Dedifferentiated amniotic fluid mesenchymal stem cell (primary cell): ENCODE results near the gene DDIT3.

ENCODE experiments used
- DNase-seq: peaks from one replicate; pipeline ENCODE4 v3.0.0-alpha.2; 2016; ENCODE audit errors: extremely low spot score

The DDIT3 gene

DNA sequence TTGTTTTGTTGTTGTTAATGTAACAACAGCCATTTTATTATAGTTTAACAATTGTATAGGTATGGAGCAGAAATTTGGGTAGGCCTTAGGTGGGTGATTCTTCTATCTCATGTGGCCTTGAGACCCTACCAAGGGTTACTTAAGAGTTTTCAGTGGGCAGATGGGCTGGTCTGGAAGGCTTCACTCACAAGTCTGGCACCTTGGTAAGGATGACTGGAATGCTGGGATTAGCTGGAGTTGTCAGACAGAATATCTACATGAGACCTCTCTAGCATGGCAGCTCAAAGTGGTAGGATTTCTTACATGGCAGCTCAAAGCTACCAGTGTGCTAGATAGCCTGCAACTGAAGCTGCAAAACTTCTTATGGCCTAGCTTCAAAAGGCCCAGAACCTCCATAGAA, 34.6 kb downstream of the DDIT3 start:
- no peak for DNase-seq

- DNase-seq: peak; percentile 55
These were observed 36.8 kb downstream of the DDIT3 start for GRCh38 chr12:57483466-57483865.

GRCh38 chr12:57481671-57482070, 38.6 kb downstream of the DDIT3 start:
- no peak for DNase-seq

- no peak for DNase-seq
These were observed 40.8 kb downstream of the DDIT3 start, which contains the start of gene ARHGAP9 for GRCh38 chr12:57479376-57480115. TSS of gene ARHGAP9 (minus strand) at chr12:57479866. CDS start at chr12:57479406, 460 bp downstream.

GRCh38 chr12:57479043-57479375, 41.3 kb downstream of the DDIT3 start:
- no peak for DNase-seq

DNA sequence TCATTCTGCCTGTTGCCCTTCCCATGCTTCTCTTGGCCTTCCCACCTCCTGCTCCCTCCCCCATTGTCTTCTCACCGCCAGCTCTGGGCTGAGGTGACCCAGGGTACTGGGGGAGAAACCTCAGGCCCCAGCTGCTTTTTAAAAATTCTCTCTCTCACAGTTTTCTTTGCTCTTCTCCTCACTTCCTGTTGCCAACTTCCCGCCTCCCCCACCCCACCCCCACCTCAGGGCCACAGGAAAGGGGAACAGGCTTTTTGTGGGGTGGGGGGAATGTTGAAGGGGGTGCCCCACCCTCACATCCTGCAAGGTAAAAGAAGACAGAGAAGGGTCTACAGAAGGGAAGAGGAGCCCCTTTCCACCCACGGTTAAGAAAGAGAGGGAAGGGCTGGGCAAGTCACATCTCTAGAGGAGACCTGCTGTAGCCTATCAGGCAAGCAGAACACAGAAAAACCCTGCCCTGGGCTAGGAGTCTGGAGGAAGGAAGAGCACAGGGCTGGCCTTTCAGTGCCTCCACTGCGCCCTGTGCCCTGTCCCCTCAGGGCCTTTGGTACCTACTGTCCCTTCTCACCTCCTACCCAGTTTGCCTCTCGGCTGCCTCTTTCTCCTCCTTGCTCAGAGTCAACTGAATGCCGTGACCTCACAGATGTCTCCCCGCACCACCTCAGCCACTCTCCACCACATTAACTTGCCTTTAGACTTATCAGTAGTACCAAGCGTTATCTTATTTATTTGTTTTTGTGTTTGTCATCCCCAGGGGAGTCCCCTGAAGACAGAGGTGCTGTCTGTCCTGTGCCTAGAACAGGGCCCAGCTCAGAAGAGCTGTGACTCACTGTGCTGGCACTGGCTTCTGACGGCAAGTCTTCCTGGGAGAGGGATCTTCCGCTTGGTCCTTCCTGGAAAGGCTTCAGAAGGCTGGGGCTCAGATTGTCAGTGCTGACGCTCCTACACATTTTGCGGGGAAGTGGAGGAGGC, 42.3 kb downstream of the DDIT3 start:
- DNase-seq: no peak

DNA sequence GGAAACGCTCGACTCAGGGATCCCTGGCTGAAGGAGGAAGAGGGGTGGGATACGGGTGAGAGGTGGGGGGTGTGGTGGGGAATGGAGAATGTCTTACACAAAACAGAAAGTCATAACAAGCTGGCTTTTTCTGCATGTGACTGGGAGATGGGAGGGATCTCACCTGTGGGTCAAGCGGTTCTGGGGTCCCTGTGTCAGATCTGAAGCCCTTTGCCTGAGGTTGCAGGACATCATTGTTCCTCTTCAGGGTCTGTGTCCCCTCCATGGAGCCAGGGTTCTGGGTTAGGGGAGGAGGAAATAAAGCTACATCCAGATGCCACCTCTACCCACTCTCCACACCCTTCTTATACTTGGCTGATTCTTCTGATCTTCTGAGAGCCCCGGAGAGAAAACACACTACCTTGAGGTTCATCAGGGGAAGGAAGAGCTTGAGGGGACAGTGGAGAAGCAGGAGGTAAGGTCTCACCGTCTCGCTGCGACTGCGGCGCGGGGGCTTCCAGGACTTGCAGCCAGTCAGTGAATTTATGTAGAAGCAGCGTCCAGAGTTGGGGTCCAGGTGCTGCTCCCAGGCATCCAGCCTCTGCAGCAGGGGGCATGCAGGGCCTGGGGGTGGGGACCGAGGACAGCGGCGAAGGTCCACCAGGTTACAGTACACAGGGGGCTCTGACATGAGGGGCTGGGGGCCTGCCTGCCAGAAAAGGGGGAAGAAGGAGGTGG, 43.2 kb downstream of the DDIT3 start:
- DNase-seq: no peak

DNA sequence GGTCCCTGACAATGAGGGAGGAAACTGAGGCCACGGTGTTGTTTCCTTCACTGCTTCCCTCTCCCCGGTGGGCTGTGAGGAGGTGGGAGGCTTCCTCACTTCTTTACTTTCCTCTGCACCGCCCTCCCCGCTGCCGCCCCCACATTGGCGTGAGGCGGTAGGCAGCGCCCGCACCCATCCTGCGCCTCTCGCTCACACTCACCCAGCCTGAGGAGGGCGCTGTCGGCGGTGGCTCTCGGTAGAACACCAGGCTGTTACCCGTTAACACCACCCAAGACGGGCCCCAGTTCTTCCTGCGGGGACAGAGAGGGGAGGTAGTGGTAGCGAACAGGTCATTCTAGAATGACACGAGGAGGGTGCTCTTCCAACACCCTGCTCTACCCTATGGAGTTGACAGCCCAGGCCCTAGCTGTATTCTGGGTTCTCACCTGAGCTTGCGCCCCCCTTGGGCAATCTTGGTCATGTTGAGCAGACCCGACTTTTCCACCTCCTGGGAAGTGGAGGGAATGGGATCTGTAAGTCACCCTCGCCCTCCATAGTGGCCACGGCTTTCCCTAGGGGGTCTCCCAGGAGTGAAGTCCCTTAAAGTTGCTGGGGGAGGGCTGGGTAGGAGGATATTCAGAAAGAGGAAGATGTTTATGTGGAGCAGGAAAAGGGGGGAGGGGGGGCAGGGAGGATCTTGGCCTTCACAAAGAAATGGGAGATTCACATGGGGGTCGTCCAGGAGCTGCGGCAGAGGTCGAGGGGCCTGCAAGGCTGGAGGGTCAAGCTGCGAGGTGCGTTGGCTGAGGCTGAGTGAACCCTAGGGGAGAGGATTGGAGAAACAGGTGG, 43.9 kb downstream of the DDIT3 start:
- no peak for DNase-seq

DNA sequence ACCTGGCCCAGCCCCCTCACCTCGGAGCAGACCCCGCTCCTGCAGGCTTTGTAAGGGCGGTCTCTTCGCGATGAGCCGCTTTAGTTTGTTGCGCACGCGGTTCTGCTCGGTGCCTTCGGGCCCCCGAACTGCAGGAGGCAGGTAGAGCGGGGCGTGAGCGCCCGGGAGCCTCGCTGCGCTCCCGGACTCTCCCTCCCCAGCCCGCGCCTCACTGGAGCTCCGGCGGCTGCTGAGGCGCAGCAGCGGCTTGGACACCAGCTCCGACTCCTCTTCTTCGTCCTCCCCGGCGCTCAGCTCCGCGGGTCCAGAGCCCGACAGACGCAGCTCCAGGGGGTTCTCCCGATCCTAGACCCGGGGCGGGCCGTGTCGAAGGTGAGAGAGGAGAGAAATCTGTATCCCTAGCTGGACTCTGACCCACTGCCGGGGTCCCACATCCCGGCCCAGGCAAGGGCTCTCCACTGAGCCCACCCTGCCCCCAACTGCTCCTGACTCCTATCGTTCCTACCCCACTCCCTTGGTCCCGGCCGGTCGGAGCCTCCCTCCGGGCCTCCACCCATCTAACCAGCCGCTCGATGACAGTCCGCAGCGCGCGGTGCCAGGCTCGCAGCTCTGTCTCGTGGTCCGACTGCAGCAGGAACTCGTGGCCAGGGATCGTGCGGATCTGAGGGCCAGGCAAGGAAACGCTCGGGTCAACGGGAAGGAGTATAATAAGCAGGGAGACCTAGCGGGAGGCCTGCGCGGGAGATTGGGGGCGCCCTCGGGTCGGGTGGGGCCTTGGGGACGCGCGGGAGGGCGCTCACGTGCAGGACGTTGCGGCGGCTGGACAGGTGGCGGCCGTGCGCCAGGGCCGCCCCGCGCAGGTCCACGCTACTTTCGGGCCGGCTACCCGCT, 44.8 kb downstream of the DDIT3 start:
- no peak for DNase-seq

DNA sequence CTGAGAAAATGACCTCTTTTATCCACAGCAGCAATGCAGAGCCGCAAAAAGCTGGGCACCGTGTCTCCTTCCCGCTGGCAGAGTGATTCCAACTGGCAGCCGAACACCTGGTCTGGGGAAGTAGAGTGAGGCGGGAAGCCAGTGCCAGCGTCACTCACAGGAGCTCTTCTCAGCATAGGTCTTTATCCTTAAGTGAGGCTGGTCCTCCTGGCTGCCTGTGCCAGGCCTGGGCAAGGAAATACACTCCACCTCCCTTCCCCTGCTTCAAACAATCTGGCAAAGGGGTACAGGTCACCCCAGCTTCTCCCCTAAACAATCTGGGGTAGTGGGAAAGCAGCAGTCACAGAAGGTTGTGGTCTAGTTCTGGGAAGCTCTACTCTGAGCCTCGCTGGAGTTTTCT, 45.5 kb downstream of the DDIT3 start:
- no peak for DNase-seq

GRCh38 chr12:57474430-57474829, 45.9 kb downstream of the DDIT3 start:
- no peak for DNase-seq

GRCh38 chr12:57473886-57474285, 46.4 kb downstream of the DDIT3 start:
- no peak for DNase-seq

GRCh38 chr12:57473392-57473791, 46.9 kb downstream of the DDIT3 start:
- no peak for DNase-seq

GRCh38 chr12:57472391-57472790, 47.9 kb downstream of the DDIT3 start:
- DNase-seq: no peak

GRCh38 chr12:57471661-57472060, 48.7 kb downstream of the DDIT3 start:
- DNase-seq: no peak

- DNase-seq: no peak
These were observed 49.2 kb downstream of the DDIT3 start for GRCh38 chr12:57470970-57471656.

DNA sequence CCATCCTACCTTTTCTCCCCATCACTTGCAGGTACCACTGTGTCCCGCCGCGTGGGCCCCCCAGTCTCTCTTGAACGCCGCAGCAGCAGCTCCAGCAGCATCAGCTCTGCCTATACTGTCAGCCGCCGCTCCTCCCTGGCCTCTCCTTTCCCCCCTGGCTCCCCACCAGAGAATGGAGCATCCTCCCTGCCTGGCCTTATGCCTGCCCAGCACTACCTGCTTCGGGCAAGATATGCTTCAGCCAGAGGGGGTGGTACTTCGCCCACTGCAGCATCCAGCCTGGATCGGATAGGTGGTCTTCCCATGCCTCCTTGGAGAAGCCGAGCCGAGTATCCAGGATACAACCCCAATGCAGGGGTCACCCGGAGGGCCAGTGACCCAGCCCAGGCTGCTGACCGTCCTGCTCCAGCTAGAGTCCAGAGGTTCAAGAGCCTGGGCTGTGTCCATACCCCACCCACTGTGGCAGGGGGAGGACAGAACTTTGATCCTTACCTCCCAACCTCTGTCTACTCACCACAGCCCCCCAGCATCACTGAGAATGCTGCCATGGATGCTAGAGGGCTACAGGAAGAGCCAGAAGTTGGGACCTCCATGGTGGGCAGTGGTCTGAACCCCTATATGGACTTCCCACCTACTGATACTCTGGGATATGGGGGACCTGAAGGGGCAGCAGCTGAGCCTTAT, 49.9 kb downstream of the DDIT3 start:
- DNase-seq: no peak

GRCh38 chr12:57469296-57470164, 50.8 kb downstream of the DDIT3 start:
- DNase-seq: no peak
